ELF-1 (cell line): ENCODE data around the gene CHMP1B.
A peak's percentile ranks its signal among the peaks of the same experiment; 100 is the strongest.

Experiments
- DNase-seq: peaks from one replicate; pipeline ENCODE4 v3.0.0-alpha.2; 2016; ENCODE audit warnings: low read depth, low spot score

CHMP1B gene, protein sequence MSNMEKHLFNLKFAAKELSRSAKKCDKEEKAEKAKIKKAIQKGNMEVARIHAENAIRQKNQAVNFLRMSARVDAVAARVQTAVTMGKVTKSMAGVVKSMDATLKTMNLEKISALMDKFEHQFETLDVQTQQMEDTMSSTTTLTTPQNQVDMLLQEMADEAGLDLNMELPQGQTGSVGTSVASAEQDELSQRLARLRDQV

DNA sequence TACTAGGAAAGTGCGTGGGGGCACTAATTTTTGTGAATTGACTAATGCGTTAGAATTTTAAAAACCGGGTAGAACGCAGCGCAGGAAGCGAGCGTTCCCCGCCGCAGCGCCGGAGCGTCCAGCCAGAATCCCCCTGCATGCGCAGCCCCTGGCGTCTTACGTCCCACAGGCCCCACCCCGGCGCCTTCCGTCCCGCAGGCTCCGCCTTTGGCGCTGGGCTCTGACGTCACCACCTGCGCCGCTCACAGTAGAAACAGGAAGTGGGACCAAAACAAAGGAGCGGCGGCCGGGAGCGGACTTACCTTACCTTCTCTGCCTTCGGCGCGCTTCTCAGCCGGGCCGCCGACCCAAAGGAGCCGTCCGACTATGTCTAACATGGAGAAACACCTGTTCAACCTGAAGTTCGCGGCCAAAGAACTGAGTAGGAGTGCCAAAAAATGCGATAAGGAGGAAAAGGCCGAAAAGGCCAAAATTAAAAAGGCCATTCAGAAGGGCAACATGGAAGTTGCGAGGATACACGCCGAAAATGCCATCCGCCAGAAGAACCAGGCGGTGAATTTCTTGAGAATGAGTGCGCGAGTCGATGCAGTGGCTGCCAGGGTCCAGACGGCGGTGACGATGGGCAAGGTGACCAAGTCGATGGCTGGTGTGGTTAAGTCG, at the start of gene CHMP1B:
Gene CHMP1B (plus strand): TSS at position 268 of the 660 bp plus-strand sequence. CDS start 99 bp downstream, at position 367.
- peak; percentile 99 for DNase-seq

DNA sequence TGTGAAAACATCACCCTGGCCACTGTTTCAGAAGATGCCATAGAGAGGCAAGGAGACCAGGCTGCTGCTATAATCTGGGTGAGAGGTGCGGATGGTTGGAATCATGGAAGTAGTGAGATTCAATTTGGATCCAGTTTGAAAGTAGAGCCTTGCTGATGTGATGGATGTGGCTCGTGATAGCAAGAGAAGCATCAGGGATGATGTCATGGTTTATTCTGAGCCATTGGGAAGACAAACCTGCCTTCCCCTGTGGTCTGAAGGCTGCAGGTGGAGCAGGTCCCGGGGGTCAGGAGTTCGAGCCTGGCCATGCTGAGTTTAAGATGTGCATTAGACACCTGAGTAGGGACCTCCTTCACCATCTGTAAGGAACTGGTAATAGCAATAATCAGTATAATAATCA, 49.6 kb upstream of the CHMP1B start:
- no peak for DNase-seq

DNA sequence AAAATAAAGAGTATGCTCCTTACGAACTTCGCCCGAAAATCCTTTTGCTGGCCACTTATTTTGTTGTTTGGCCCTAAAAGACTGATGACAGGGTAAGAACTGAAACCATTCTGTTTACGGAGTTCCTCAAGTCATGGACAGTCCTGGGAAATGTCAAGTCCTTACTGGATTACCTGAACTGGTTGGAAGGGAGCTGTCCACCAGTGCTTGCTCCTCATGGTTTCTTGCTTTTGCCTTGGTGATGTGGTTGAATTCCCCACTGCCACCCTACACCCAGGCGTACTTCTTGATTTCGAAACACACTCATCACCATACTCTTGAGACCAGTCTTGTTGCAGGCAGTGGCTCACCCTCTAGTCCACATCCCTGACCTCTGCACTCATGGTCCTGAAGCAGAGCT, 49.1 kb upstream of the CHMP1B start:
- no peak for DNase-seq

DNA sequence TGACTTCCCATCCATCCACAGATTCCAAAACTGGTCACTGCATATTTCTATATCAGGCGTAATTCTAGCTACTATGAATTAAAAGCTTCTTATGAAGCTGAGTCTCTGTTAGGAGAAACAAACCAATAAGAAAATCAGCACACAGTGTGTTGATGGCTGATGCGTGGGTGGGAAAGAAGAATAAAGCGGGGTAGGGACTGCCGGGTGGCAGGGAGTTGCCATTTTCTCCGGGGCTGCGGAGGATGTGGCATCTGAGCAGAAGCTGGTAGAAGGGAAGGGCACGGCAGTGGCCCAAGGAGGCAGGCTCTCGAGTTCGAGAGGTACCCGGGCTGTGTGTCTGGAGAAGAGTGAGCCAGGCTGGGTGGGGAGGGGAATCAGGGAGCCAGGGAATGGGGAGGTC, 48.6 kb upstream of the CHMP1B start:
- no peak for DNase-seq

DNA sequence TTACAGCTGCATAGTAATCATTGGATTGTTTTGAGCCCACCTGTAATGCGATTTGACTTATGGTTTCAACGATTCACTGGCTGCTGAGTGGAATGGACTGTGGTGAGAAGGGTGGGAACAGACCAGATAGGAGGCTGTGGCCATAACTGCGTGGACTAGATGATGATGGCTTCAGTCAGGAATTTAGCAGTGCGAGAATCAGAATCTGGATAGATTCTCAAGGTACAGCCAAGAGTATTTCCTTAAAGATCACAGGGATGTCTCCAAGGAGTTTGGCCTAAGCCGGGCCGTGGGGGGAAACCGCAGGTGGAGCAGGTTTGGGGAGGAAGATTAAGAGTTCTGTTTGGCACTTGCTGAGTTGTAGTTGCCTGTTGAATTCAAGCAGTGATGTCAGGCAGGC, 44.0 kb upstream of the CHMP1B start:
- no peak for DNase-seq

DNA sequence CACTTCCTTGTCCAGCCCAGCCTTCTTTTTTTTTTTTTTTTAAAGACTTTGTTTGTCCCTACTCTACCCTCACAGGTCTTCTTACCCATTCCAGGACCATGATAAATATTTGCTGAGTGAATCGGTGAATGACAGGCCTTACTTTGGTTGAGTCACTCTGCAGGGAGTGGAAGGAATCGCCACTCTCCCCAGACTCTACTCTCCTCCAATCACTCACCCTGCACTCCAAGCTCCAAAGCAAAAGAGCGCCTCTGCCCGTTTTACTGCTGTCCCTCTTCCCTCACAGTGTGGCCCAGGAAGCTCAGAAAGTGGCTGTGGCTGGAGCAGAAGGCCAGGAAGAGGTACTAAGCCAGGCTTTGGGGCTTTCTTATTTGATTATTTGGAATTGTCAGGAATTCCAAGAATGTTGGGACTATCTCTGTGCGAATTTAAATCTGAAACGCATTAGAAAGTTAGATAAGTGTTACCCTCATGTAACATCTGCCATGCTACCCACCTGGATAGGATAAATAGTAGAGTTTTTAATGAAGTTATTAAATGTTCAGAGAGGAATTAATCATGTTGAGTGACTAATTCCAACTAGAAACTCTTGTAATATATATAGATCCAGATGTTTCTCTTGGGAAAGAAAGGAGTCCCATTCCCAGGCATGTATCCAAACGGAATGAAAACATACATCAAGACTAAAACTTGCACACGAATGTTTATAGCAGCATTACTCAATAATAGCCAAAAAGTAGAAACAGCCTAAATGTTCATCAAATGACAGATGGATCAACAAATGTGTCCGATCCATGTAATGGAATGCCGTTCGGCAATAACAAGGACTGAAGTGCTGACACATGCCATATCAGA, 43.0 kb upstream of the CHMP1B start:
- peak; percentile 85 for DNase-seq

DNA sequence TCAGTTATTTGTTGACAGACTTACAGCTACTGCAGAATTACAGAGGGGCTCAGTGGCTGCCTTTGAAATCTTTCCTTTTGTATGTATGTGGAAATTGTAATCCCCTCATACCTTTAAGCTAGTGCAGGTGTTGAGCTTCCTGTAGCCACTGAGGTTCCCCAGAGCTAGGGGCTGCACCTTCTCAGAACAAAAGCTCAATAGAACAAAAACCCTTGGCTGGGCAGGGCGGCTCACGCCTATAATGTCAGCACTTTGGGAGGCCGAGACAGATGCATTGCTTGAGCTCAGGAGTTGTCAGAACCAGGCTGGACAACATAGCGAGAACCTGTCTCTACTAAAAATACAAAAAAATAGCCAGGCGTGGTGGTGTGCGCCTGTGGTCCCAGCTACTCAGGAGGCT, 41.3 kb upstream of the CHMP1B start:
- DNase-seq: no peak

DNA sequence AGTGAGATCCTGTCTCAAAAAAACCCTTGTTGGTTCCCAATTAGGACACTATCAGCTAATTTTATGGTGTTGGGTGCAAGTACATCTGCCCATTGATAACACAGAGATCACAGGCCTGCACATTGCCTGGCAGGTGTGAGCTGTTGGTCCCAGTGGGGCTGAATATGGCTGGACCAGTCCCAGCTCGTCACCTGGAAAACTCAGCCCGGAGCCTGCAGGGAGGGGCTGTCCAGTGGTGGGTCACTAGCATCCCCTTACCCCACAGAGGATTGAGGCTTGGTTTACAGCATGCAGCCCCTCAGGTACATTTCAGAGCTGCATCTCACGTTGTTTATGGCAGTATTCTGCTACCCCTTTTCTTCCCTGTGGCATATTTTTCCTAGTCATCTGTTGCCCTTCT, 40.8 kb upstream of the CHMP1B start:
- no peak for DNase-seq

DNA sequence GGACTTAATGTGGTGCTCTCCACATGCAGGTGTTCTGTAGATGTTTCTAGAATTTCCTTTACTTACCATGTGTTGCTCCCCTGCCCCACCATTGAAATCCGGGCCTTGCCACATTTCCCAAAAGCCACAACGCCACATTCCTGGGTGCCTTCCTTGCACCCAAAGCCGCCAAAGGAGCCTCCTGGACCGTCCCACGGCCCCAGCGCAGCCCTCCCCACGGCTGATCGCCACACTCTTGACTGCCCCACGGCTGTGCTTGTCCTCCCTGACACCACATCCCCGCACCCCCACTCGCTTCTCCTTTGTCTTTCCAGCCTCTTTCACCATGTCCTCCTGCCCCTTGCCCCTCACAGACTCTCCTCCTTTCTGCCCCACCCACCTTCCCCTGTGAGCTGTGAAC, 40.2 kb upstream of the CHMP1B start:
- no peak for DNase-seq

DNA sequence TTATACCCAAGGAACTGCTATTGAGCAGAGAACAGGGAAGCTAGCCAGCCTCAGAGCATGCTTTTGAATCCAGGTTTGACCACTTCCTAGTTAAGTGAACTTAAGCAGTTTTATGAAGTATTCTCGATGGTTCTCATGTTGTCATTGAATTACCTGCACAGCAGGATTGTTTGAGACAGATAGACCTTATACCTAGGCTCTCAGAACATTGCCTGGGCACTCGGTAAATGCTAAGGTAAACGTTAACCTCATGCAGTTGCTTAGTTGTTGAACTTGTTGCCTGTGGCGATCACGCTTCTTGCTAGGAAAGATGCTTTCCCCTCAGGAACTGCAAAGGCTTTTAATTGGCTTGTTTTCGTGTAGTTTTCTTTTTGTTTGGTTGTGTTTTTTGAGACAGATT, 34.0 kb upstream of the CHMP1B start:
- DNase-seq: no peak

DNA sequence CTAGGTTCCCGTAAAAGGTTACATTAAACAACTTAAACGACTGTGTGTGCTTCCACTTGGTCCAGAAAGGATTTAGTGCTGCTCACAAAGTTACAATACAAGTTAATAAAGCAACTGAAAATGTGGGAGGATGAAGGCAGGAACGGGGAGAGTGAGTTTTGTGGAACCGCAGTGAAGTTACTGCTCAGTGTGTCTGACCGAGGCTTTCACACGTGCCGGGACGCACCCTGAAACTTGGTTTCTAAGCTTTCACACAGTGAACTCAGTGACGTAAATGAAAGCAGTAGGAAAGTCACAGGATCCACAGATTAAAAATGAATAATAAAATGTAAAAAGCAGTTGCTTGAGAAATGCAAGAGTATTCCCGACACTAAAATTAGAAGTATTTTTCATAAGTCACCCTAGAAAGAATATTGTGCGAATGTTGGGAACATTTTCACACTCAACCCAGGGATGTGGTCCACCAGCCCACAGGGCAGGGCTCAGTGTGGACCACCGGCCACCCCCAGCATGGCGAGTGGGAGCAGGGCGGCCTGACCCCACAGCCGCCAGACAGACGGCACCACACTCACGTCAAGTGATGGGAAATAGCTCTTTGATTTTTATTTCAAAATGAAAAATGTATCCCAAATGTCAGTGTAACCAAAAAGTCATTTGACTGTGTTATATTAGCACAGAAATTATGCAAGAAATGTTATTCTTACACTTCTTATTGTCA, 32.6 kb upstream of the CHMP1B start:
- DNase-seq: no peak

DNA sequence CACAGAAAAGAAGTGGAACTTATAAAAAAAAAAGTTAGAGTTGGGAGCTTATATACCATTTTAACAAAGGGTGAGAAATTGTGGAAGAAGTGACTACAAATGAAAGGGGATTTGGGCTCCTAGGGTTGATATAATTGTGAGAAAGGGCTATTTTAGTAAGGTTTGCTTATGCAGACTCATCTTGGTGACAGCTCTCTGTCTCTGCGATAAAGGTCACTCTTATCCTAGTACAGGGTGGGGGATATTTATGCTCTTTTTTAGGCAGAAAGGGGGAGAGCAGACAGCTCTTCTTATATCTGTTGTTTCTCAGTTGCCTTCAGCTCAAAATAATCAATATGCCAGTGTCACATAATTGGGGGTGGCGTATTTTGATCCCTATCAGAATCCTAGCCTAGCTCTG, 31.3 kb upstream of the CHMP1B start:
- DNase-seq: no peak

DNA sequence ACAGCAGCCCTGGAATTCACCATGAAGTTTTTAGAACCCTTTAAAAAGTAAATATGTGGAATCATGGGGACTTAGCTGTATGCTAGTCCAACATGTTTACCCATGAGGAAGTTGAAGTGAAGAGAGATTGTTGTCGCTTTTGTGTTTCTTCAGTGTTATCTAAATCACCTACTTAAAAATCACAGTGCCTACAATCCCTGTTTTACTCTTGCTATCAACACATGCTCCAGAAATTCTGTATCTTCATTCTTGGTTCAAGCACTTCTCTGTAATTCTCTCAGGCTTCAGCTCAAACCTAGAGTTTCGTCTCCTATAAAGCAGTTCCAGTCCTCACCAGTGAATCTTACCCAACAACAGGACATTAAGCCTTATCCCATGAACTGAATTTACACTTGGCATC, 30.5 kb upstream of the CHMP1B start:
- no peak for DNase-seq

DNA sequence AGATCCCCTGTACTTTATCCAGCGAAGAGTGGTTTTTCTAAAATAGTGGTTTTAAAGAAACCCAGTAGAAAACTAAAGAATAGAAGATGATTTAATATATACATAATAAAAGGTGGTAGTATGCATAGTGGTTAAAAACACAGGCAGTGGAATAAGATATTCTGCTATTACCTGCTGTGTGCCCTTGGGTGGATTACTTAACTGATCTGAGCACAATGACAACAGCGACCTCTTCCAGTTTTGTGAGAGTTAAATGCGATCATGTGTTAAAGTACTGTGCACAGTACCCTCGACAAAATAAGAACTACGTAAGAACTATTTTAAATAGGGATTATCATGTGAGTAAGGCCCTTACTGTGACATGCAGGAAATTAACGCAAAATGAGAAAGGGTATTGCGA, 30.0 kb upstream of the CHMP1B start:
- no peak for DNase-seq

DNA sequence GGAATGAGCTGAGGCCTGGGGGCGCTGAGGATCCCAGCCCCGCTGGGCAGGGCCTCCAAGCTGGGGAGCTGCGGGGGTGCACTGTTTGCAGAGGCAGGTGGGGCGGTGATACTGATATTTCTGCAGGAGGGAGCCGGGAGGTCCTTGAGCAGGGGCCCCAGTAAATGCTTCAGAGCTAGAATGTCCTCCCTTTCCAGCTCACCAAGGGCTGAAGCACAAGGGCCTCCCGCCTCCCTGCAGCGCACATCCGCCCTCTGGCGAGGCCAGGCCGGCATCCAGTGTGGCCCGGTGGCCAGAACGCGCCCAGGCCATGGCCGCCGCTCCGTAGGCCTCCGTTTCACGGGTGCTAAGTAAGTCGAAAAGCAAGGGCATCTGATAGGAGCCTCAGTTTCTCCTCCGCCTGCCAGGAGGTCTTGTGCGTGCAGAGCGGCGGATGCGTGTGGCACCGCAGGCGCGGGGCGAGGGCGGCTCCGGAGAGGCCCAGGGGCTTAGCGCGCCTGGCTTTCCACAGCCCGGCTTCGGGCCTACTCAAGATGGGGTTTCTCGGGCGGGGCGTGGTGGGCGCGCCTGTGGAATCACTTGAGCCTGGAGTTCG, 29.5 kb upstream of the CHMP1B start:
- no peak for DNase-seq

DNA sequence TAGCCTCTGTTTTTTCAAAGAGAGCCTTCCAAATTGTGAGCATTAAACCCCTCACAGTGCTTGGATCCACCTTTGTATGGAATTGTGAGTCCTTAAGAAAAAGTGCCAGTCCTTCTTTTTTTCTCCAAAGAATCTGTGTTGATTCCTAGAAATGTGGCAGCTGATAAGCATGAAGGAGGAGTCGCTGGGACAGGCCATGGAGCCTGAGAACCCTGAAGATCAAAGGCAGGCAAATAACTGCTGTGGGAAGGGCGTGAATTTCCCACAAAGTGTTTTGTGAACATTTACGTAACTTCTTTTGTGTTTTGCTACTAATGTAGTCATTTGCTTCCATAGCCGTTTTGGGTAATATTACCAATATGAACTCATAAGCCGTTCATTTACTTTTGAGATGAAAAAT, 27.7 kb upstream of the CHMP1B start:
- DNase-seq: peak; percentile 40

DNA sequence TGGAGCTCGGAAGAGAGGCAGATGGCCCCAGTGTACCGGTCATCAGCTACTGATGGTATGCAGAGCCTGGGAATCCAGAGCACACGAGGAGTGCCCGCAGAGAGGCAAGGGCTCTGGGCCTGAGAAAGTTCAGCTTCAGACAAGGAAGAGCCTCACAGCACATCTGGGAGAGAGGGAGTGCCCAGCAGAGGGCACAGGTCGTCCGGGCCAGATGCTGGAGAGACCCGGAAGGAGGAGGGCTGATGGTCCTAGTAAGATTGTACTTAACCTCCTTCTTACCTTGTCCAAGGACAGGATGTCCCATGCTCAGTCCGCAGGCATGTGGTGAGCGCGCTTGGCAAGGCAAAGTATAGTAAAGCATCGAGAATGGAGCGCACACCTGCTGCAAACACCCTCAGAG, 24.4 kb upstream of the CHMP1B start:
- DNase-seq: peak; percentile 77

DNA sequence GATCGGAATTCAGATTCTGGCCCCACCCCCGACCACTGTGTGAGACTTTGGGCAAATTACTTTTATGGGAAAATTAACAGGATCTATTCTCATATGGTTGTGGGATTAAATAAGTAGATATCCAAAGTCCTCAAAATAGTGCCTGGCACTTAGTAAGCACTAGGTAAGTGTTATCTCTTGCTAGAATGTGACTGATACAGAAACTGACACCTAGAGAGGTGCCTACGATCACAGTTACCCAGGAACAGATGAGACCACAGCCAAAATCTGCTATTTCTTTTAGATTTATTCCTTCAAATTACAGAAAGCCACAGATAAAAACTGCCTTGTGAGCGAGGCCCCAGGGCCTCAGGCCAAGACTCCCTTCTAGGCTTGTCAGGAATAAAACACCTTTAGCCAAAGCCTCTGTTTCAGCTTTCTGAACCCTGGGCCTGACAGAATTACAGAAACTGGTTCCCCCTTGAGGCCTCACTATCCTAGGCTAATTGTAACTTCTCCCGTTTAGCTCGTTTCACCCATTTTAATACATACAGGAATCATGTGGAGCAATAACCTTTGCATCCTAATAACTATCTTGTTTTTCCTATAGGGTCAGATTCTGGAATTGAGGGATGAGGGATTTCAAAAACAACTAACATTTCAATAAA, 22.3 kb upstream of the CHMP1B start:
- DNase-seq: no peak

DNA sequence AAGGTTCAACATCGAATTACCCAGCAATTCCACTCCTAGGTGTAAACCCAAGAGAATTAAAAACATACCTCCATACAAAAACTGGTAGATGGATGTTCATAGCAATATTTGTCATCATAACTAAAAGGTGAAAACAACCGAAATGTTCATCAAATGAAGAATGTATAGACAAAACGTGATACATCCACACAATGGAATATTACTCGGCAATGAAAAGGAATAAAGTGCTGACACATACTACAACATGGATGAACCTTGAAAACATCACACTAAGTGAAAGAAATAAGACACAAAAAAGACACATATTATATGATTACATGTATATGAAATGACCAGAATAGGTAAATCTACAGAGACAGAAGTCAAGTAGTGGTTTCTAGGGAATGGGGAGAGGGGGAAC, 20.6 kb upstream of the CHMP1B start:
- DNase-seq: no peak

DNA sequence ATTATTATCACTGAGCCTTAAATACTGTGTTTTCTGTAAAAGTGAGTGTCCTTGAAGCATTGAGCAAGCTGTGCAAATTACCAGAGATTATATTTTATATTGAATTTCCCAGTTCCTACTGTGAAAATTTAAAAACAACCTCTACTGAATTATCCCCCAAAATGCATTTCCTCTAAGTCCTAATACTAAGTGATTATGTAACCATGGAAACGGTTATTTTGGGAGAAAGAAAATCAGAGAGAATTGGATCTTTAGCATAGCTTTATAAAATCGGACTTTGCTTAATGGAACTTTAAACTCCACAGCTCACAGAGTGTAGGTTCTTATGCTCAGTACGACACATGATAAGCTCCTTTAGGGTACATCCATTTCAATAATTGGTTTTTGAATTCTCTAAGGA, 19.3 kb upstream of the CHMP1B start:
- DNase-seq: no peak

DNA sequence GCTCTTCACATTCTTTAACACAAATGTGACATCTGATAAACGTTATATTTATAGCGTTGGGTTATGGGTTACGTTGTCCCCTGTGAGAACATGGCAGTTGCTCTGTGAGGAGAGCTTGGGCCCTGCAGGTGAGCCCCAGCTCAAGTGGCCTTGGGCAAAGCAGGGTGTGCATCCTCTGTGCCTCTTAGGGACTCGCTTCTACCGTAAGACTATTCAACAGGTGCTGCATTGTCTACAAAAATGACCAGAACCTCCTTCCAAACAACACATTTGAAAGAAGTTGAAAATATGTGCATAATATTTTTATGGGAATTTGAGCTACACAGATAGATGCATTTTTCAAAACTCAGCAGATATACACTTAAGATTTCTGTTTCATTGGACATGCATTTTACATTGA, 16.4 kb upstream of the CHMP1B start:
- DNase-seq: no peak
